Astrocyte of the spinal cord (primary cell): ENCODE measurements around the gene MYO7B.

Experiments
- DNase-seq: peaks from one replicate; pipeline ENCODE4 v3.0.0; 2011; ENCODE audit warnings: low read depth, low spot score
- H3K4me3 ChIP-seq: 2 replicates; pipeline ENCODE4 v1.5.1; 2011; ENCODE audit warnings: low read depth, mild to moderate bottlenecking, low read length, moderate library complexity
- CTCF ChIP-seq: IDR thresholded peaks from 2 replicates; pipeline ENCODE4 v1.5.1; 2012; ENCODE audit warnings: low read depth, mild to moderate bottlenecking, low read length, inconsistent platforms
- in situ Hi-C: cut with HindIII; loops from 2 replicates; pipeline ENCODE4 v1.10.0; 2017; ENCODE audit warnings: low sequenced_read_pairs

Gene MYO7B

GRCh38 chr2:127661072-127661649, 125.7 kb downstream of the MYO7B start:
- no peak for TF ChIP-seq CTCF

GRCh38 chr2:127661949-127662510, 126.5 kb downstream of the MYO7B start:
- no peak for DNase-seq
- in situ Hi-C loops = no loop called here
- TF ChIP-seq CTCF = no peak
- no peak overlapping the region for H3K4me3 ChIP-seq

More at GRCh38 chr2:127661072-127661649, 125.7 kb downstream of the MYO7B start:
- in situ Hi-C loops = no loop called here
- no peak overlapping the region for H3K4me3 ChIP-seq
- DNase-seq = no peak

- TF ChIP-seq CTCF = no peak
- DNase-seq = no peak
- in situ Hi-C loops = no loop called here
- H3K4me3 ChIP-seq = no peak overlapping the region
These were observed 127.6 kb downstream of the MYO7B start for GRCh38 chr2:127662937-127663565.

GRCh38 chr2:127663566-127664064, 128.1 kb downstream of the MYO7B start:
- H3K4me3 ChIP-seq = no peak overlapping the region
- in situ Hi-C loops = no loop called here
- no peak for DNase-seq
- no peak for TF ChIP-seq CTCF

GRCh38 chr2:127664065-127664894, 128.8 kb downstream of the MYO7B start:
- no peak for TF ChIP-seq CTCF
- no peak overlapping the region for H3K4me3 ChIP-seq
- DNase-seq = no peak
- in situ Hi-C loops = no loop called here

- TF ChIP-seq CTCF = no peak
- in situ Hi-C loops = no loop called here
- no peak for DNase-seq
- no peak overlapping the region for H3K4me3 ChIP-seq
These were observed 129.4 kb downstream of the MYO7B start for GRCh38 chr2:127664895-127665225.
